RWPE2 (cell line): Measurements from ENCODE around the gene NPFFR1.

Source experiments
- ATAC-seq: fragments of 200-7000 bp; cut with Tn5 transposase; 3 replicates; pipeline ENCODE4 v1.9.1; 2021; ENCODE audit warnings: low read depth
- DNase-seq: peaks from one replicate; pipeline ENCODE4 v3.0.0-alpha.2; 2020; ENCODE audit warnings: low spot score
- H3K27ac ChIP-seq: fragments of 450-650 bp; 2 replicates; pipeline ENCODE4 v1.5.1; 2017; ENCODE audit warnings: mild to moderate bottlenecking; ENCODE audit not compliant: poor library complexity, severe bottlenecking
- H3K27me3 ChIP-seq: fragments of 250-450 bp; sonication (Bioruptor Pico); 2 replicates; pipeline ENCODE4 v1.5.1; 2021; ENCODE audit warnings: mild to moderate bottlenecking, moderate library complexity; ENCODE audit not compliant: insufficient read depth, poor library complexity, severe bottlenecking
- H3K36me3 ChIP-seq: fragments of 250-450 bp; sonication (Bioruptor Pico); 2 replicates; pipeline ENCODE4 v1.5.1; 2020; ENCODE audit warnings: low read depth, mild to moderate bottlenecking, moderate library complexity
- H3K4me1 ChIP-seq: fragments of 250-450 bp; sonication (Bioruptor Pico); 2 replicates; pipeline ENCODE4 v1.5.1; 2021; ENCODE audit warnings: mild to moderate bottlenecking, moderate library complexity; ENCODE audit not compliant: insufficient read depth, poor library complexity, severe bottlenecking
- H3K4me3 ChIP-seq: fragments of 250-450 bp; sonication (Bioruptor Pico); 2 replicates; pipeline ENCODE4 v1.5.1; 2021; ENCODE audit warnings: mild to moderate bottlenecking, moderate library complexity; ENCODE audit not compliant: severe bottlenecking
- H3K9me3 ChIP-seq: fragments of 250-450 bp; sonication (Bioruptor Pico); 2 replicates; pipeline ENCODE4 v1.5.1; 2021; ENCODE audit warnings: mild to moderate bottlenecking, moderate library complexity; ENCODE audit not compliant: severe bottlenecking
- TF ChIP-seq, protein P1 (sequence below): fragments of 450-650 bp; IDR thresholded peaks from one replicate; pipeline ENCODE4 v1.5.1; 2017; ENCODE audit warnings: mild to moderate bottlenecking, moderate library complexity; ENCODE audit not compliant: poor library complexity, severe bottlenecking

NPFFR1 gene

GRCh38 chr10:70306181-70306705 is 22.4 kb upstream of the NPFFR1 start:
- H3K27me3 ChIP-seq, result no peaks in the 10 kb centered on the region
- no peak overlapping the region for H3K4me3 ChIP-seq
- no peaks in the 10 kb centered on the region for H3K4me1 ChIP-seq
- DNase-seq (no peak), ATAC-seq (no peak)
- TF ChIP-seq, protein P1, sequence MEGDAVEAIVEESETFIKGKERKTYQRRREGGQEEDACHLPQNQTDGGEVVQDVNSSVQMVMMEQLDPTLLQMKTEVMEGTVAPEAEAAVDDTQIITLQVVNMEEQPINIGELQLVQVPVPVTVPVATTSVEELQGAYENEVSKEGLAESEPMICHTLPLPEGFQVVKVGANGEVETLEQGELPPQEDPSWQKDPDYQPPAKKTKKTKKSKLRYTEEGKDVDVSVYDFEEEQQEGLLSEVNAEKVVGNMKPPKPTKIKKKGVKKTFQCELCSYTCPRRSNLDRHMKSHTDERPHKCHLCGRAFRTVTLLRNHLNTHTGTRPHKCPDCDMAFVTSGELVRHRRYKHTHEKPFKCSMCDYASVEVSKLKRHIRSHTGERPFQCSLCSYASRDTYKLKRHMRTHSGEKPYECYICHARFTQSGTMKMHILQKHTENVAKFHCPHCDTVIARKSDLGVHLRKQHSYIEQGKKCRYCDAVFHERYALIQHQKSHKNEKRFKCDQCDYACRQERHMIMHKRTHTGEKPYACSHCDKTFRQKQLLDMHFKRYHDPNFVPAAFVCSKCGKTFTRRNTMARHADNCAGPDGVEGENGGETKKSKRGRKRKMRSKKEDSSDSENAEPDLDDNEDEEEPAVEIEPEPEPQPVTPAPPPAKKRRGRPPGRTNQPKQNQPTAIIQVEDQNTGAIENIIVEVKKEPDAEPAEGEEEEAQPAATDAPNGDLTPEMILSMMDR, result no peak
- no peaks in the 10 kb centered on the region; the same call in 1 of the 2 replicates for H3K36me3 ChIP-seq
- H3K27ac ChIP-seq, result no peak overlapping the region
- no peaks in the 10 kb centered on the region for H3K9me3 ChIP-seq

GRCh38 chr10:70303730-70304129 is 19.9 kb upstream of the NPFFR1 start:
- no peak overlapping the region for H3K27ac ChIP-seq
- DNase-seq (no peak), ATAC-seq (no peak)
- H3K27me3 ChIP-seq, result no peaks in the 10 kb centered on the region
- H3K4me1 ChIP-seq, result no peaks in the 10 kb centered on the region
- TF ChIP-seq, protein P1, result no peak
- H3K9me3 ChIP-seq, result no peaks in the 10 kb centered on the region
- no peaks in the 10 kb centered on the region for H3K36me3 ChIP-seq
- no peak overlapping the region for H3K4me3 ChIP-seq

DNA sequence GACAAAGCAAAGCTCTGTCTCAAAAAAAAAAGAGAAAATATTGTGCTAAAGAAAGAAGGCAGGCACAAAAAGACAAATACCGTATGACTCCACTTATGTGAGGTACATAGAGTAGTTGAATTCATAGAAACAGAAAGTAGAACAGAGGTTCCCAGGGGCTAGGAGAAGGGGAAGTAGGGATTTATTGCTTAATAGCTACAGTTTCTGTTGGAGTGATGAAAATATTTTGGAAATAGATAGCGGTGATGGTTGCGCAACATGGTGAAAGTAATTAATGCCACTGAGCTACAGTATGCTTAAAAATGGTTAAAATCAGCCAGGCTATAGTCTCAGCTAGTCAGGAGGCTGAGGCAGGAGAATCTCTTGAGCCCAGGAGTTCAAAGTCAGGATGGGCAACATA is 18.5 kb upstream of the NPFFR1 start:
- no peak for ATAC-seq
- no peaks in the 10 kb centered on the region for H3K36me3 ChIP-seq
- H3K27me3 ChIP-seq, result no peaks in the 10 kb centered on the region
- no peak overlapping the region for H3K4me3 ChIP-seq
- no peak for DNase-seq
- no peaks in the 10 kb centered on the region for H3K9me3 ChIP-seq
- no peak overlapping the region for H3K27ac ChIP-seq
- H3K4me1 ChIP-seq, result no peaks in the 10 kb centered on the region
- TF ChIP-seq, protein P1, result no peak

DNA sequence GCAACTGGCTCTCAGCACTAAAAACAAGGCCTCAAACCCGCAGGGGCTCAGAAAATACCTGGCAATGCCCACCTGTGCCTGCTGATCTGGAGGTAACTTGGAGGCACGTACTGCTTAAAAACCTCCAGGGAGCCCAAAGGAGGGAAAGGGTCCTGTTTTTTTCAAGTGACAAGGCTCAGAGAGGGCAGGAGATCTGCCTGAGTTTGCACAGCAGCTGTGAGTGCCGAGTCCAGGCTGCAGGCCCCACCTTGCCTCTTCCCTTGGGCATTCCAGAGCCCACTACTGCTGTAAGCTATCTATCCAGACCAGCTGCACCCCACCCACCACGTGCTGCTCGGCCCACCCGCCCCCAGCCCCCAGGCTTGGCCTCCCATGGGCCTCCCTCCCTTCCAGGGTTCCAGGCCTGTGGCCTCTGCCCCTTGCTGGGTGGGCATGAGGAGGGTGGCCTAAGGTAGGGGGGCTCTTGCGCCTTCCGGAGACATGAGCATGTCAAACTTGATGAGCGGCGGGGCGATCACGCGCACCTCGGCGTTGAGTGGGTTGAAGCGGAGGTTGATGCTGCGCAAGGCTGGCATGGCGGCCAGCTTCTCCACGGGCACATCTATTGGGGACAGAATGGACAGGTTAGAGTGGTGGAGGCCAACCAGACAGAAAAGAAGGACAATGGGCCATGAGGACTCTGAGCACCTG is 17.2 kb upstream of the NPFFR1 start:
- Histone ChIP-seq H3K27ac (no peak overlapping the region), H3K36me3 (no peaks in the 10 kb centered on the region), H3K9me3 (no peaks in the 10 kb centered on the region), H3K27me3 (no peaks in the 10 kb centered on the region), H3K4me3 (no peak overlapping the region), H3K4me1 (peaks cover 4% of the 10 kb centered on the region)
- TF ChIP-seq, protein P1, result no peak
- DNase-seq, result no peak
- ATAC-seq, result no peak

DNA sequence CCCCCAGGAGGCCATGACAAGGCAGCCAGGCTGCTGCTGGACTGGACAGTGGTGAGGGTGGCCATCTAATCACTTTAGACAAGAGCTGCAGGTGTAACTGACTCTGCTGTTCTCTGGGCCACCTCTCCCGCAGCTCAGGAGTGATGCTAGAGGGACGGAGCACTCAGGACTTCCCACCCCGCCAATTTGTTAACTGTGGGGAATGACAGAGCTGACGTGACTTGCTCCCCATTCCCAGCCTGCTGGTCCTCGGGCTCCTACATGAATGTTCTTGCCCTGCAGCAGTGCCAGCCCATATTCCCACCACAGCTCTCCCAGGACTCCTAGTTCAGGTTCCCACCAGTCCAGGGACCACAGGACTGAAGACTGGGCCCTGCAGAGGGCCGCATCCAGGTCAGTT is 16.7 kb upstream of the NPFFR1 start:
- DNase-seq (no peak), ATAC-seq (no peak)
- TF ChIP-seq, protein P1, result no peak
- no peaks in the 10 kb centered on the region for H3K36me3 ChIP-seq
- H3K9me3 ChIP-seq, result no peaks in the 10 kb centered on the region
- H3K4me3 ChIP-seq, result no peak overlapping the region
- no peak overlapping the region for H3K27ac ChIP-seq
- H3K4me1 ChIP-seq, result peaks cover 6% of the 10 kb centered on the region
- H3K27me3 ChIP-seq, result no peaks in the 10 kb centered on the region
